OCI-LY7 (cell line): ENCODE data around the gene SMIM7. TPM values are rescaled to one million over a fixed set of nuclear protein-coding genes. Genes with fewer than 3 reads are reported as not detected.

ENCODE experiments used
- BruUV-seq: library from RNA; stranded (reverse); fragments of 400-500 nt; replicated peaks from 2 replicates; lab custom pipeline; 2021; lab: Mats Ljungman, UMichigan
- CTCF ChIA-PET: fragments of 300-600 bp; sonication (Branson Sonifier 250); formaldehyde crosslinking; loops from one replicate; lab custom pipeline; 2022; ENCODE audit warnings: antibody characterized with exemption; ENCODE audit not compliant: unreplicated experiment; lab: Charles Lee
- POLR2A ChIA-PET: fragments of 300-600 bp; sonication (Branson Sonifier 250); formaldehyde crosslinking; loops from one replicate; lab custom pipeline; 2022; ENCODE audit warnings: antibody characterized with exemption; lab: Charles Lee
- DNase-seq: peaks from one replicate; pipeline ENCODE4 v3.0.0-alpha.2; 2015; ENCODE audit warnings: low spot score
- H2AFZ ChIP-seq: fragments of 200-600 bp; sonication (generic), shearing (Covaris generic); 2 replicates; pipeline ENCODE4 v1.6.1; 2014; ENCODE audit warnings: mild to moderate bottlenecking, antibody characterized with exemption, low read length, moderate library complexity
- H3K27ac ChIP-seq: fragments of 200-600 bp; sonication (generic); 2 replicates; pipeline ENCODE4 v1.5.1; 2014; ENCODE audit warnings: mixed run types, low read depth, mild to moderate bottlenecking, moderate library complexity, low read length, inconsistent platforms; ENCODE audit not compliant: poor library complexity, severe bottlenecking
- H3K36me3 ChIP-seq: fragments of 200-600 bp; sonication (generic); 2 replicates; pipeline ENCODE4 v1.6.1; 2014; ENCODE audit warnings: mild to moderate bottlenecking, antibody characterized with exemption, low read length, moderate library complexity, mixed read lengths; ENCODE audit not compliant: insufficient read depth
- H3K4me1 ChIP-seq: fragments of 200-600 bp; sonication (generic); 2 replicates; pipeline ENCODE4 v1.5.1; 2014; ENCODE audit warnings: mild to moderate bottlenecking, low read length; ENCODE audit not compliant: insufficient read depth, poor library complexity, severe bottlenecking
- H3K4me2 ChIP-seq: fragments of 200-600 bp; sonication (generic); 2 replicates; pipeline ENCODE4 v1.6.1; 2014; ENCODE audit warnings: mild to moderate bottlenecking, low read length
- H3K4me3 ChIP-seq: fragments of 200-600 bp; sonication (generic); 2 replicates; pipeline ENCODE4 v1.5.1; 2014; ENCODE audit warnings: mild to moderate bottlenecking, low read depth, low read length; ENCODE audit not compliant: poor library complexity, severe bottlenecking
- H3K79me2 ChIP-seq: fragments of 200-600 bp; sonication (generic); 2 replicates; pipeline ENCODE4 v1.6.1; 2016; ENCODE audit warnings: low read depth, mild to moderate bottlenecking, low read length, moderate library complexity, mixed read lengths; ENCODE audit not compliant: insufficient read depth
- H3K9me2 ChIP-seq: fragments of 200-600 bp; sonication (generic); 2 replicates; pipeline ENCODE4 v1.6.1; 2016; ENCODE audit warnings: mild to moderate bottlenecking, low read length, mixed read lengths; ENCODE audit not compliant: insufficient read depth
- H3K9me3 ChIP-seq: fragments of 200-600 bp; sonication (generic); 2 replicates; pipeline ENCODE4 v1.6.1; 2014; ENCODE audit warnings: mild to moderate bottlenecking, mixed run types, low read length, mixed read lengths
- H4K20me1 ChIP-seq: fragments of 200-600 bp; sonication (generic); 2 replicates; pipeline ENCODE4 v1.6.1; 2014; ENCODE audit warnings: mild to moderate bottlenecking, antibody characterized with exemption, low read length, moderate library complexity, mixed read lengths; ENCODE audit not compliant: insufficient read depth
- CTCF ChIP-seq: fragments of 200-600 bp; sonication (generic); conservative IDR thresholded peaks from 2 replicates; pipeline ENCODE4 v1.5.1; 2014; ENCODE audit warnings: mild to moderate bottlenecking, antibody characterized with exemption, low read length, moderate library complexity, mixed read lengths
- EZH2phosphoT487 ChIP-seq: fragments of 200-600 bp; sonication (generic); IDR thresholded peaks from 2 replicates; pipeline ENCODE4 v1.6.1; 2018; ENCODE audit warnings: low read depth, borderline replicate concordance, mild to moderate bottlenecking, mixed run types, antibody characterized with exemption, low read length, moderate library complexity, mixed read lengths
- intact Hi-C: fragments of 100-400 bp; cut with micrococcal nuclease; formaldehyde crosslinking; loops from one replicate; pipeline ENCODE4 v1.10.0; 2022; ENCODE audit not compliant: unreplicated experiment
- total RNA-seq, 2 experiments: library from RNA; depleted of rRNA in 1 of 2; stranded (reverse); fragments of >200 nt in 1 of 2; shearing (Covaris generic) in 1 of 2; gene quantifications; 2 replicates each; pipeline ENCODE4 v1.2.3, GENCODE V29; 2014 to 2022

SMIM7 gene
- total RNA-seq, 2 experiments from 2014 or later = 87.0 to 96.3 TPM

GRCh38 chr19:16609511-16610200 is 50.3 kb downstream of the SMIM7 start:
- intact Hi-C loops = no loop called here
- Histone ChIP-seq H3K4me2 (no peak overlapping the region), H3K27ac (no peak overlapping the region), H3K9me2 (no peaks in the 10 kb centered on the region), H3K79me2 (peaks cover 100% of the 10 kb centered on the region), H4K20me1 (peaks cover 43% of the 10 kb centered on the region), H3K36me3 (peaks cover 21% of the 10 kb centered on the region; the same call in 1 of the 2 replicates), H2AFZ (no peak overlapping the region), H3K4me3 (no peak overlapping the region), H3K9me3 (no peaks in the 10 kb centered on the region), H3K4me1 (peaks cover 61% of the 10 kb centered on the region)
- no peak for TF ChIP-seq CTCF
- TF ChIP-seq EZH2phosphoT487 = no peak
- no TSS peak for BruUV-seq
- ChIA-PET POLR2A (interaction anchor here (0.7 to 1.0 kb wide), 4 partner anchors 9 to 617 kb away, joined by 3 read pairs; no protein-coding TSS in a partner anchor), CTCF (no interaction called here)
- no peak for DNase-seq

- ChIA-PET POLR2A (no interaction called here), CTCF (no interaction called here)
- Histone ChIP-seq H3K4me1 (peaks cover 64% of the 10 kb centered on the region), H4K20me1 (peaks cover 43% of the 10 kb centered on the region), H3K36me3 (peaks cover 23% of the 10 kb centered on the region; the same call in 1 of the 2 replicates), H3K9me3 (no peaks in the 10 kb centered on the region), H2AFZ (no peak overlapping the region), H3K79me2 (peaks cover 100% of the 10 kb centered on the region), H3K9me2 (no peaks in the 10 kb centered on the region), H3K27ac (peak overlapping the region; percentile 15), H3K4me3 (no peak overlapping the region), H3K4me2 (peak overlapping the region; percentile 12; the same call in 1 of the 2 replicates)
- no peak for DNase-seq
- intact Hi-C loops = no loop called here
- TF ChIP-seq EZH2phosphoT487 (no peak), CTCF (no peak)
- TSS peak; percentile 19 for BruUV-seq
Observed at GRCh38 chr19:16608290-16608739, 51.6 kb downstream of the SMIM7 start.

- no peaks in the 10 kb centered on the region for H3K9me3 ChIP-seq
- H2AFZ ChIP-seq = no peak overlapping the region
- no peaks in the 10 kb centered on the region for H3K9me2 ChIP-seq
- peaks cover 47% of the 10 kb centered on the region for H4K20me1 ChIP-seq
- CTCF ChIA-PET = no interaction called here
- H3K27ac ChIP-seq = no peak overlapping the region
- H3K4me2 ChIP-seq = no peak overlapping the region
- H3K36me3 ChIP-seq = peaks cover 23% of the 10 kb centered on the region; the same call in 1 of the 2 replicates
- no peak overlapping the region for H3K4me3 ChIP-seq
- peaks cover 100% of the 10 kb centered on the region for H3K79me2 ChIP-seq
- intact Hi-C loops = no loop called here
- TF ChIP-seq EZH2phosphoT487 = no peak
- TF ChIP-seq CTCF = no peak
- POLR2A ChIA-PET = interaction anchor here (0.6 to 1.1 kb wide), 2 partner anchors 23 to 240 kb away, joined by 4 to 5 read pairs; no protein-coding TSS in a partner anchor
- no TSS peak for BruUV-seq
- H3K4me1 ChIP-seq = peaks cover 60% of the 10 kb centered on the region
- DNase-seq = no peak
Observed at GRCh38 chr19:16607819-16608218, 52.1 kb downstream of the SMIM7 start.
